H9 (cell line): Measurements from ENCODE around the gene BROX. TPM values are rescaled to one million over a fixed set of nuclear protein-coding genes. Genes with fewer than 3 reads are reported as not detected.

Experiments
- DNase-seq: peaks from one replicate; pipeline ENCODE4 v3.0.0-alpha.2; 2017
- H2AFZ ChIP-seq: one replicate; pipeline ENCODE4 v1.6.1; 2013; ENCODE audit warnings: mild to moderate bottlenecking, low read length, control low read depth, moderate library complexity
- H2AK5ac ChIP-seq: 2 replicates; pipeline ENCODE4 v1.6.1; 2013; ENCODE audit warnings: low read length, control low read depth, mixed read lengths; ENCODE audit not compliant: insufficient read length
- H2BK120ac ChIP-seq: one replicate; pipeline ENCODE4 v1.6.1; 2013; ENCODE audit warnings: low read depth, mild to moderate bottlenecking, low read length, control low read depth, inconsistent platforms; ENCODE audit not compliant: poor library complexity, severe bottlenecking
- H2BK12ac ChIP-seq: 2 replicates; pipeline ENCODE4 v1.6.1; 2013; ENCODE audit warnings: low read length, control low read depth, mixed read lengths, low read depth; ENCODE audit not compliant: insufficient read length
- H2BK15ac ChIP-seq: 2 replicates; pipeline ENCODE4 v1.6.1; 2013; ENCODE audit warnings: low read depth, low read length, control low read depth
- H2BK20ac ChIP-seq: one replicate; pipeline ENCODE4 v1.6.1; 2013; ENCODE audit warnings: low read depth, mild to moderate bottlenecking, low read length, control low read depth, inconsistent platforms; ENCODE audit not compliant: poor library complexity, severe bottlenecking
- H2BK5ac ChIP-seq: 2 replicates; pipeline ENCODE4 v1.6.1; 2013; ENCODE audit warnings: low read length, control low read depth, mixed read lengths; ENCODE audit not compliant: insufficient read length
- H3K14ac ChIP-seq: 2 replicates; pipeline ENCODE4 v1.6.1; 2013; ENCODE audit warnings: low read length, control low read depth; ENCODE audit not compliant: insufficient read depth
- H3K18ac ChIP-seq: 2 replicates; pipeline ENCODE4 v1.6.1; 2013; ENCODE audit warnings: low read depth, mild to moderate bottlenecking, mixed read lengths, low read length, control low read depth; ENCODE audit not compliant: insufficient read length
- H3K23ac ChIP-seq: 2 replicates; pipeline ENCODE4 v1.6.1; 2013; ENCODE audit warnings: low read length, control low read depth, mixed read lengths, low read depth; ENCODE audit not compliant: insufficient read length
- H3K23me2 ChIP-seq: 2 replicates; pipeline ENCODE4 v1.6.1; 2013; ENCODE audit warnings: low read depth, mild to moderate bottlenecking, mixed read lengths, low read length, control low read depth; ENCODE audit not compliant: insufficient read length, poor library complexity, severe bottlenecking
- H3K27ac ChIP-seq: 2 replicates; pipeline ENCODE4 v1.5.1; 2013; ENCODE audit warnings: low read length, control low read depth, mixed read lengths, low read depth; ENCODE audit not compliant: insufficient read length
- H3K27me3 ChIP-seq: 2 replicates; pipeline ENCODE4 v1.6.1; 2013; ENCODE audit warnings: low read length, control low read depth, inconsistent platforms; ENCODE audit not compliant: insufficient read depth
- H3K4ac ChIP-seq: 2 replicates; pipeline ENCODE4 v1.6.1; 2013; ENCODE audit warnings: low read depth, mild to moderate bottlenecking, control low read depth, inconsistent platforms, low read length, moderate library complexity
- H3K4me1 ChIP-seq: 2 replicates; pipeline ENCODE4 v1.6.1; 2013; ENCODE audit warnings: low read length, control low read depth, inconsistent platforms; ENCODE audit not compliant: insufficient read depth
- H3K4me2 ChIP-seq: 2 replicates; pipeline ENCODE4 v1.6.1; 2013; ENCODE audit warnings: low read length, control low read depth, mixed read lengths; ENCODE audit not compliant: insufficient read length, insufficient read depth
- H3K56ac ChIP-seq: 2 replicates; pipeline ENCODE4 v1.6.1; 2013; ENCODE audit warnings: low read depth, mild to moderate bottlenecking, mixed read lengths, low read length, control low read depth; ENCODE audit not compliant: insufficient read length
- H3K79me1 ChIP-seq: 2 replicates; pipeline ENCODE4 v1.6.1; 2013; ENCODE audit warnings: low read depth, mild to moderate bottlenecking, moderate library complexity, low read length, control low read depth, inconsistent platforms; ENCODE audit not compliant: insufficient read depth, poor library complexity, severe bottlenecking
- H3K79me2 ChIP-seq: 2 replicates; pipeline ENCODE4 v1.6.1; 2013; ENCODE audit warnings: low read length, control low read depth, inconsistent platforms; ENCODE audit not compliant: insufficient read depth
- H3K9ac ChIP-seq: 2 replicates; pipeline ENCODE4 v1.6.1; 2013; ENCODE audit warnings: low read length, control low read depth, mixed read lengths; ENCODE audit not compliant: insufficient read length; ENCODE audit errors: extremely low read depth
- H3K9me3 ChIP-seq: one replicate; pipeline ENCODE4 v1.6.1; 2013; ENCODE audit warnings: low read depth, low read length, inconsistent platforms; ENCODE audit not compliant: control insufficient read depth
- H3T11ph ChIP-seq: one replicate; pipeline ENCODE4 v1.6.1; 2013; ENCODE audit warnings: mild to moderate bottlenecking, low read length, control low read depth, inconsistent platforms
- H4K20me1 ChIP-seq: one replicate; pipeline ENCODE4 v1.6.1; 2013; ENCODE audit not compliant: control insufficient read depth, insufficient read length, insufficient read depth
- H4K5ac ChIP-seq: 2 replicates; pipeline ENCODE4 v1.6.1; 2013; ENCODE audit warnings: low read depth, mild to moderate bottlenecking, mixed read lengths, low read length, control low read depth; ENCODE audit not compliant: insufficient read length
- H4K8ac ChIP-seq: replicated peaks from 2 replicates; pipeline ENCODE4 v1.6.1; 2013; ENCODE audit warnings: low read length, control low read depth, mixed read lengths, low read depth; ENCODE audit not compliant: insufficient read length
- H4K91ac ChIP-seq: 2 replicates; pipeline ENCODE4 v1.6.1; 2013; ENCODE audit warnings: low read depth, mild to moderate bottlenecking, moderate library complexity, mixed read lengths, low read length, control low read depth; ENCODE audit not compliant: insufficient read length
- H3K27ac Mint-ChIP-seq, 3 experiments: 2 replicates in 2 of 3; 3 replicates in 1 of 3; pipeline ENCODE4 v1.8.0; 2020 to 2021; ENCODE audit warnings: mixed read lengths in 3 of 3, mild to moderate bottlenecking in 1 of 3, moderate library complexity in 1 of 3
- H3K27me3 Mint-ChIP-seq: 2 replicates; pipeline ENCODE4 v1.8.0; 2021; ENCODE audit warnings: low read depth, mild to moderate bottlenecking, moderate library complexity, mixed read lengths
- H3K36me3 Mint-ChIP-seq, 3 experiments: 2 replicates in 2 of 3; 3 replicates in 1 of 3; pipeline ENCODE4 v1.8.0; 2020 to 2021; ENCODE audit warnings: low read depth in 3 of 3, mixed read lengths in 3 of 3; ENCODE audit not compliant: insufficient read depth in 1 of 3
- H3K4me1 Mint-ChIP-seq, 2 experiments: 2 replicates each; pipeline ENCODE4 v1.8.0; 2020; ENCODE audit warnings: mixed read lengths in 2 of 2
- H3K4me3 Mint-ChIP-seq, 2 experiments: 2 replicates in 1 of 2; 3 replicates in 1 of 2; pipeline ENCODE4 v1.8.0; 2020 to 2021; ENCODE audit warnings: mild to moderate bottlenecking in 2 of 2, mixed read lengths in 2 of 2, moderate library complexity in 1 of 2
- H3K9me3 Mint-ChIP-seq, 2 experiments: 2 replicates in 1 of 2; 3 replicates in 1 of 2; pipeline ENCODE4 v1.8.0; 2020; ENCODE audit warnings: mild to moderate bottlenecking in 2 of 2, mixed read lengths in 2 of 2, moderate library complexity in 1 of 2
- CTCF ChIP-seq: fragments of 200-600 bp; sonication (generic); conservative IDR thresholded peaks from 3 replicates; pipeline ENCODE4 v1.8.0; 2021; ENCODE audit warnings: antibody characterized with exemption, mild to moderate bottlenecking
- WGBS: extraction: QIAGEN DNeasy Blood & Tissue Kit; methylation state at CpG from one replicate; pipeline ENCODE4 v1.1.7; 2013; ENCODE audit warnings: missing lambda C conversion rate, low lambda C conversion rate, mixed read lengths; ENCODE audit not compliant: insufficient read length; ENCODE audit errors: extremely low coverage; 5-methylcytosine and 5-hydroxymethylcytosine counted together
- total RNA-seq: library from RNA; stranded (reverse); gene quantifications from 2 replicates; pipeline ENCODE4 v1.2.1, GENCODE V29; 2021

The BROX gene
- total RNA-seq, 1 experiment from 2014 or later, result 27.8 TPM

GRCh38 chr1:222670110-222670509 is 42.3 kb upstream of the BROX start:
- no CpG with 5 or more reads among the region's 1 CpG for WGBS
- Mint-ChIP-seq H3K27ac (no peak overlapping the region), H3K27me3 (no peaks in the 10 kb centered on the region), H3K36me3 (peaks cover 12 to 66% (median 50%) of the 10 kb centered on the region in 3 experiments; a peak in 6 of 7 replicates), H3K4me1 (no peaks in the 10 kb centered on the region), H3K9me3 (no peaks in the 10 kb centered on the region), H3K4me3 (no peak overlapping the region)
- H2AK5ac ChIP-seq, result no peak overlapping the region
- H2BK12ac ChIP-seq, result no peak overlapping the region
- no peak for DNase-seq
- H3T11ph ChIP-seq, result no peak overlapping the region
- H2AFZ ChIP-seq, result no peak overlapping the region
- H3K14ac ChIP-seq, result no peak overlapping the region
- H4K5ac ChIP-seq, result no peak overlapping the region
- no peak overlapping the region for H2BK15ac ChIP-seq
- TF ChIP-seq CTCF, result no peak
- H2BK20ac ChIP-seq, result no peak overlapping the region
- H3K9me3 ChIP-seq, result no peaks in the 10 kb centered on the region
- H3K27ac ChIP-seq, result no peak overlapping the region
- no peak overlapping the region for H2BK5ac ChIP-seq
- H3K18ac ChIP-seq, result no peak overlapping the region
- H3K9ac ChIP-seq, result no peak overlapping the region
- no peaks in the 10 kb centered on the region for H4K20me1 ChIP-seq
- no peak overlapping the region for H4K8ac ChIP-seq
- H3K4me2 ChIP-seq, result no peak overlapping the region
- no peak overlapping the region for H3K23ac ChIP-seq
- H3K56ac ChIP-seq, result no peak overlapping the region
- no peak overlapping the region for H3K4ac ChIP-seq
- H3K23me2 ChIP-seq, result no peaks in the 10 kb centered on the region
- no peaks in the 10 kb centered on the region for H3K79me1 ChIP-seq
- H4K91ac ChIP-seq, result no peak overlapping the region
- H2BK120ac ChIP-seq, result no peak overlapping the region
- H3K4me1 ChIP-seq, result no peaks in the 10 kb centered on the region
- no peaks in the 10 kb centered on the region for H3K27me3 ChIP-seq
- no peaks in the 10 kb centered on the region for H3K79me2 ChIP-seq
